Duodenal mucosa (tissue), 2 donors: Measurements from ENCODE around the gene CST3.
"Not testable (repeated sequence)": the region's sequence is repeated elsewhere in the genome, so short reads cannot be mapped to it uniquely, and the experiment has no call there.

ENCODE experiments used
- H3K27ac ChIP-seq: one replicate; pipeline ENCODE4 v1.7.0; 2013; ENCODE audit warnings: low read depth, low read length
- H3K27me3 ChIP-seq, 2 donors: one replicate each; pipeline ENCODE4 v1.7.0; 2013; ENCODE audit warnings: low read length in 2 of 2, control low read depth in 1 of 2; ENCODE audit not compliant: insufficient read depth in 2 of 2, control insufficient read depth in 1 of 2
- H3K36me3 ChIP-seq, 2 donors: one replicate each; pipeline ENCODE4 v1.7.0; 2013; ENCODE audit warnings: low read length in 2 of 2, control low read depth in 1 of 2; ENCODE audit not compliant: insufficient read depth in 2 of 2, control insufficient read depth in 1 of 2
- H3K4me1 ChIP-seq, 2 donors: one replicate each; pipeline ENCODE4 v1.7.0; 2013; ENCODE audit warnings: low read length in 2 of 2, control low read depth in 1 of 2; ENCODE audit not compliant: insufficient read depth in 2 of 2, control insufficient read depth in 1 of 2
- H3K4me3 ChIP-seq, 2 donors: one replicate each; pipeline ENCODE4 v1.7.0; 2013; ENCODE audit warnings: low read length in 2 of 2, low read depth in 1 of 2
- H3K9ac ChIP-seq, 2 donors: one replicate each; pipeline ENCODE4 v1.7.0; 2013; ENCODE audit warnings: low read length in 2 of 2, low read depth in 1 of 2
- H3K9me3 ChIP-seq, 2 donors: one replicate each; pipeline ENCODE4 v1.7.0; 2013; ENCODE audit warnings: low read length in 2 of 2, control low read depth in 1 of 2; ENCODE audit not compliant: control insufficient read depth in 1 of 2

Gene CST3

DNA sequence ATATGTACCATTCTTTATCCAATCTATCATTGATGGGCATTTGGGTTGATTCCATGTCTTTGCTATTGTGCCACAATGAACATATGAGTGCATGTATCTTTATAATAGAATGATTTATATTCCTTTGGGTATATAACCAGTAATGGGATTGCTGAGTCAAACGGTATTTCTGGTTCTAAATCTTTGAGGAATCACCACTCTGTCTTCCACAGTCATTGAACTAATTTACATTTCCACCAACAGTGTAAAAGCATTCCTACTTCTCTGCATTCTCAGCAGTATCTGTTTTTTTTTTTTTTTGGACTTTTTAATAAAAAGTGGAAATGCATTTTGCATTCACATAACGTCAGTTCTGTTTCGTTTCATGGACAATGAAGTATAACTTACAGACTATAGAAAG, 15.4 kb downstream of the CST3 start:
- Histone ChIP-seq H3K27ac (peak overlapping the region; percentile 52), H3K9ac (peak overlapping the region in 1 of 2 donors; percentile 51), H3K4me3 (peak overlapping the region in 1 of 2 donors; percentile 54)
- not testable (repeated sequence) for H3K9me3 ChIP-seq, H3K27me3 ChIP-seq, H3K36me3 ChIP-seq, H3K4me1 ChIP-seq

GRCh38 chr20:23620670-23621386, 16.9 kb downstream of the CST3 start:
- not testable (repeated sequence) for H3K4me3 ChIP-seq, H3K9ac ChIP-seq, H3K4me1 ChIP-seq, H3K36me3 ChIP-seq, H3K27me3 ChIP-seq, H3K9me3 ChIP-seq, H3K27ac ChIP-seq

GRCh38 chr20:23614163-23614562, 23.6 kb downstream of the CST3 start:
- Histone ChIP-seq H3K4me1 (no peaks in the 10 kb centered on the region), H3K27ac (no peak overlapping the region), H3K36me3 (no peaks in the 10 kb centered on the region), H3K27me3 (no peaks in the 10 kb centered on the region), H3K4me3 (no peak overlapping the region), H3K9ac (no peak overlapping the region), H3K9me3 (no peaks in the 10 kb centered on the region)

DNA sequence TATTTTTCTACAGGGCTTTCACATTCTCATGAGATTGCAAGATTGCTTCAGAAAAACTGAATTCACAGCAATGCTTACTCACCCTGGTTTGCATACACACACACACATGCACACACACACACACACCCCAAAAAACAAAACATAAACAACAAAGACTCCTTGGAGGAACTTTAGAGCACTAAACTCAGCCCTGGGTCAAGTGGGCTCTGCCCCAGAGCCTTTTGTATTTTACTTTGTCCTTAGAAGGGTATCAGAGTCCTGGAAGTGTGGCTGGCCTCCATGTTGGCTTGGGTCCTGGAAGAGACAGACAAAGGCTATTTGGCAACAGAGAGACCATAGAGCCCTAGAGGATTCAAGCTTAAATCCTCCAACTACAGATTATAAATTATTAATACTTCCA, 24.1 kb downstream of the CST3 start:
- H3K9ac ChIP-seq = no peak overlapping the region
- no peaks in the 10 kb centered on the region for H3K4me1 ChIP-seq
- H3K4me3 ChIP-seq = no peak overlapping the region
- no peaks in the 10 kb centered on the region for H3K9me3 ChIP-seq
- no peaks in the 10 kb centered on the region for H3K36me3 ChIP-seq
- H3K27ac ChIP-seq = no peak overlapping the region
- H3K27me3 ChIP-seq = no peaks in the 10 kb centered on the region

GRCh38 chr20:23612396-23612795, 25.4 kb downstream of the CST3 start:
- no peak overlapping the region for H3K4me3 ChIP-seq
- H3K9ac ChIP-seq = no peak overlapping the region
- no peaks in the 10 kb centered on the region for H3K9me3 ChIP-seq
- no peaks in the 10 kb centered on the region for H3K27me3 ChIP-seq
- no peak overlapping the region for H3K27ac ChIP-seq
- no peaks in the 10 kb centered on the region for H3K4me1 ChIP-seq
- no peaks in the 10 kb centered on the region for H3K36me3 ChIP-seq

DNA sequence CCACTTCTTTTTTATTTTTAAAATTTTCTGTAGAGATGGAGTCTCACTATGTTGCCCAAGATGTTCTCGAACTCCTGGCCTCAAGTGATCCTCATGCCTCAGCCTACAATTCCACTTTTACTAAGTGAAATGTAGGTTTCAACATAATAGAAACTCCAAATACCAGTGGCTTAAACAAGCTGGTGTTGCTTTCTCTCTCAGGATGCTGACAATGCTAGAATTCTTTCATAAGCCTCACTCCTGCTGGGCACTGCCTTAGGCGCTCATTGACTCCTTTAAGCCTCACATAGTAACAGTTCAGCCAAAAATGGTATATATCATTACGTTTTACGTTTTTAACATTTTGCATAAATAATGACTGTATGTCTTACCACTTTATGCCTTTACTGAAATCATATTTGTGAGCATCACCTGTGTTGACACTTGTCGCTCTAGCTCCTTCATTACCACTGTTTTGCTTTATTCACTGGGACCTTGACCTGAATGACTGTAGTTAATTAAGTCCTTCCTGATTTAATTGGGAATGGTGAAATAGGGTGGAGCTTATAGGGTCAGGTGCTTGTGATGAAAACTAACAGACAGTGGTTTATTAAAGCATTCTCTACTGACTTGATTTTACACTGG, 28.2 kb downstream of the CST3 start:
- no peaks in the 10 kb centered on the region for H3K36me3 ChIP-seq
- no peak overlapping the region for H3K27ac ChIP-seq
- H3K27me3 ChIP-seq = no peaks in the 10 kb centered on the region
- H3K4me3 ChIP-seq = no peak overlapping the region
- H3K4me1 ChIP-seq = no peaks in the 10 kb centered on the region
- H3K9me3 ChIP-seq = no peaks in the 10 kb centered on the region
- no peak overlapping the region for H3K9ac ChIP-seq

- Histone ChIP-seq H3K27me3 (no peaks in the 10 kb centered on the region), H3K9me3 (no peaks in the 10 kb centered on the region), H3K36me3 (no peaks in the 10 kb centered on the region), H3K27ac (no peak overlapping the region), H3K4me3 (no peak overlapping the region), H3K9ac (no peak overlapping the region), H3K4me1 (no peaks in the 10 kb centered on the region)
Measured at GRCh38 chr20:23608251-23608846, 29.4 kb downstream of the CST3 start.

DNA sequence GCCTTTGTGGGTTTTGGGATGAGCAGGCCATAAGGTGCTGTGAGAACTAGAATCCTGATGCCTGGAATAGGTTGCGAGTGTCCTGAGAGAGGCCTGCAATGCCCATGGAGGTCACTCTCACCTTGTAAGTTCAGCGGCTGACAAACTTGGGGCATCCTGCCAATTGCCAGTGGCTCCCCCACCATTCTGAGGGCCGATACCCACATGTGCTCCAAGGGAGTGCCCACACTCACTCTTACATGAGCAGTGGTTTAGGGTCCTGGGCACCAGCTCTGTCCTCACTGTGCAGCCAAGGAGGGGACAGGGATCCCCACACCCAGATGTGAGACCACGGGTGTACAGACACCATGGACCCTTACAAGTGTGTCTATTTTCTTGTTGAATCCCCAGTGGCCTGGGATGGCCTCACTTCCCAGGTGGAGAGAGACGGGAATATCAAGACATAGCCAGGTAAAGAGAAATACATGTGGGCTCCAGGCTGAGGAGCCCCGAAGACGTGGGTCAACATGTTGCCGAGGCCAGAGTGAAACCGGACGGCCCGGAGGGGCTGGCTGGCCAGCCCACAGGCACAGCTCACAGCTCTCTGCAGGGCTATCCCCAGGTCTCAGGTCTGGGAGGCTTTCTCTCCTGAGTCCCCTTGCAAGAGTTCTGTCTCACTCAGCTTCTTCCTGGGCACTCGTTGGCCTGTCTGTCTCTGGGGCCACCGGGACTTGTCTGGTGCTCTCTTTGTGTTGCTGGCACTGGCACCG, 30.1 kb downstream of the CST3 start:
- Histone ChIP-seq H3K4me3 (no peak overlapping the region), H3K36me3 (no peaks in the 10 kb centered on the region), H3K4me1 (no peaks in the 10 kb centered on the region), H3K9me3 (no peaks in the 10 kb centered on the region), H3K27me3 (no peaks in the 10 kb centered on the region), H3K27ac (no peak overlapping the region), H3K9ac (no peak overlapping the region)

- no peak overlapping the region for H3K4me3 ChIP-seq
- no peak overlapping the region for H3K27ac ChIP-seq
- no peaks in the 10 kb centered on the region for H3K27me3 ChIP-seq
- no peaks in the 10 kb centered on the region for H3K36me3 ChIP-seq
- H3K4me1 ChIP-seq = no peaks in the 10 kb centered on the region
- no peaks in the 10 kb centered on the region for H3K9me3 ChIP-seq
- H3K9ac ChIP-seq = no peak overlapping the region
Measured at GRCh38 chr20:23606652-23607049, 31.1 kb downstream of the CST3 start.
